Measurements from ENCODE around the gene APBB2. TPM values are rescaled to one million over a fixed set of nuclear protein-coding genes. Genes with fewer than 3 reads are reported as not detected.

Gene APBB2
- total and polyA plus RNA-seq, 2 of the 8 experiments (the other 6 are each of a cell fraction or from before 2014, with no cell fraction given): 58.7 to 59.4 TPM

DNA sequence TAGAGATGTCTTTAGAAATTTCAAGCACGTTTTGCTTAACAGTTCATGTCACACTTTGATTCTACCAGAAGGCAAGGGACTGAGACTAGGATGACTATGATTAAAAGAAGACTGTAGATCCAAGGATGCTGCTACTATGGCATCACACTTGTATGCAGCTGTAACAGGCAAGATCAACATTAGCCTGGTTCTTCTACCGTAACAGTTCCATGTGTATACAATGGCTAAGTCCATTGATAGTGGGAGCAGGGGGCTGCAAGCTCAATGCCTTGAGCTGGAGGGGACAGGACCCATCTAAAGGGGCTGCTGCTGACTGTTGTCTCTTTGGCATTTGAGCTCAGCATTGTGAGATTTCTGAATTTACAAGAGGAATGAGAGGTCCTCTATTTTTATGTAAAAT is 212.0 kb downstream of the APBB2 start (continued):
- TF ChIP-seq CHD2 (IDR thresholded peaks at IDR 0.05; ENCODE audit: low read length): no peak
- no peak for TF ChIP-seq SP1 (IDR thresholded peaks at IDR 0.05; ENCODE audit: low read depth, low read length)
- TF ChIP-seq ZNF274 (IDR thresholded peaks at IDR 0.05; ENCODE audit: borderline replicate concordance, extremely low read depth, low read length): no peak

Data from H1 (cell line).